AG04450 (cell line): ENCODE measurements around the gene PHOSPHO2. TPM values are rescaled to one million over a fixed set of nuclear protein-coding genes. Genes with fewer than 3 reads are reported as not detected.

Experiments used
- CTCF ChIA-PET: fragments of 300-600, 350-600 bp; formaldehyde crosslinking; extraction: SDS; loops from one replicate; lab custom pipeline; 2022; ENCODE audit warnings: antibody characterized with exemption, inconsistent platforms; lab: Charles Lee
- POLR2A ChIA-PET: fragments of 350-600 bp; formaldehyde crosslinking; extraction: SDS; loops from one replicate; lab custom pipeline; 2021; ENCODE audit warnings: antibody characterized with exemption, inconsistent platforms; lab: Yijun Ruan, JAX
- DNase-seq: peaks from one replicate; pipeline ENCODE4 v3.0.0-alpha.2; 2011; ENCODE audit warnings: low read depth, low spot score
- H3K27ac ChIP-seq: one replicate; pipeline ENCODE4 v1.5.1; 2012; ENCODE audit warnings: low read depth, low read length, control low read depth
- H3K27me3 ChIP-seq: one replicate; pipeline ENCODE4 v1.6.0; 2012; ENCODE audit warnings: low read length; ENCODE audit not compliant: control insufficient read depth, insufficient read depth
- H3K4me3 ChIP-seq: 2 replicates; pipeline ENCODE4 v1.5.1; 2011; ENCODE audit warnings: mild to moderate bottlenecking, low read depth, low read length, control low read depth
- H3K9me3 ChIP-seq: 2 replicates; pipeline ENCODE4 v1.5.1; 2012; ENCODE audit warnings: low read length; ENCODE audit not compliant: control insufficient read depth, insufficient read depth
- polyA plus RNA-seq: library from polyadenylated mRNA; depleted of rRNA; stranded (reverse); fragments of >200 nt; gene quantifications from 2 replicates; pipeline ENCODE4 v1.2.3, GENCODE V29; 2011
- TF ChIP-seq, protein P1 (sequence below): IDR thresholded peaks from 2 replicates; pipeline ENCODE4 v1.5.1; 2011; ENCODE audit warnings: low read depth, low read length, control low read depth, inconsistent platforms

PHOSPHO2 gene
- polyA plus RNA-seq, 1 experiment: 1.9 TPM

DNA sequence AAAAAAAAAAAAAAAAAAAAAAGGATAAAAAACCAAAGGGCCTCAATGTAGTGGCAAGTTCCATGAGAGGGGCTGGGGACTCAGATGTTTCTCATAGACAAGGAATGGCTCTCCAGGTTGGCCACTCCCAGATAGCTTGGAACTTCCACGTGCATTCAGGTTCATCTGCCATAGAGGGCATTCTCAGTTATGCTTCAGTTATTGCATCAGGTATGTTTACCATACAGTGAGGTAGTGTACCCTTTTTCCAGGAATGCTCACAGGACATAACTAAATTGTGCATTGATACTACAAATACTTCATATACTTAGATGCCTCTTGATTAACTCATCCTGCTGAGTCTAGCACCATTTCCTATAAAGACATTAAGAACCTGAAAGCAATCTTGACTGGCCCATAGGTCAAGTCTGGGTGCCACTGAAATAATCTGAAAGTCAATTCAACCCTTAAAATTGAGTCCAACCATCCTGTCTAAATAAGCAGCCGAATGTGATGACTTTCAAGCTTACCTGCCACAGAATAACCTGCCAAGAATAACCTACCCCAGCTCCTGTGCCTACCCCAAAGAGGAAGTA is 24.7 kb downstream of the PHOSPHO2 start:
- H3K9me3 ChIP-seq: no peaks in the 10 kb centered on the region
- no peaks in the 10 kb centered on the region for H3K27me3 ChIP-seq
- no peak for DNase-seq
- TF ChIP-seq, protein P1, sequence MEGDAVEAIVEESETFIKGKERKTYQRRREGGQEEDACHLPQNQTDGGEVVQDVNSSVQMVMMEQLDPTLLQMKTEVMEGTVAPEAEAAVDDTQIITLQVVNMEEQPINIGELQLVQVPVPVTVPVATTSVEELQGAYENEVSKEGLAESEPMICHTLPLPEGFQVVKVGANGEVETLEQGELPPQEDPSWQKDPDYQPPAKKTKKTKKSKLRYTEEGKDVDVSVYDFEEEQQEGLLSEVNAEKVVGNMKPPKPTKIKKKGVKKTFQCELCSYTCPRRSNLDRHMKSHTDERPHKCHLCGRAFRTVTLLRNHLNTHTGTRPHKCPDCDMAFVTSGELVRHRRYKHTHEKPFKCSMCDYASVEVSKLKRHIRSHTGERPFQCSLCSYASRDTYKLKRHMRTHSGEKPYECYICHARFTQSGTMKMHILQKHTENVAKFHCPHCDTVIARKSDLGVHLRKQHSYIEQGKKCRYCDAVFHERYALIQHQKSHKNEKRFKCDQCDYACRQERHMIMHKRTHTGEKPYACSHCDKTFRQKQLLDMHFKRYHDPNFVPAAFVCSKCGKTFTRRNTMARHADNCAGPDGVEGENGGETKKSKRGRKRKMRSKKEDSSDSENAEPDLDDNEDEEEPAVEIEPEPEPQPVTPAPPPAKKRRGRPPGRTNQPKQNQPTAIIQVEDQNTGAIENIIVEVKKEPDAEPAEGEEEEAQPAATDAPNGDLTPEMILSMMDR: no peak
- no peak overlapping the region for H3K27ac ChIP-seq
- CTCF ChIA-PET: no interaction called here
- POLR2A ChIA-PET: no interaction called here
- H3K4me3 ChIP-seq: no peak overlapping the region

DNA sequence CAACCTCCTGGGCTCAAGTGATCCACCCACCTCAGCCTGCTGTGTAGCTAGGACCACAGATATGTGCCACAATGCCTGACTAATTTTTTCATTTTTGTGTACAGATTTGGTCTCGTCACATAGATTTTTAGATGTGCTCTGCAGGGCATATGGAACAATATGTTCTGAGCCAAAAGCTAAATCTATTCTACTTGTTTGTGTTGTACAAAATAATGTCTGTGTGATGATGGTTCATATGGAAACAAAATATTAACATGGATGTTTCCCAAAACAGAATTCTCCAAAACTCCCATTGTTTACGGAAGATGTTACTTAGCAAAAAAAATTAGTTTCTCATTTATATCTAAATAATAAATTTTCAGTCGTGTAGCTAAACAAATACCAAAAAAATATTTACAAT is 26.7 kb downstream of the PHOSPHO2 start:
- H3K4me3 ChIP-seq: no peak overlapping the region
- no peaks in the 10 kb centered on the region for H3K27me3 ChIP-seq
- TF ChIP-seq, protein P1: no peak
- H3K9me3 ChIP-seq: no peaks in the 10 kb centered on the region
- POLR2A ChIA-PET: no interaction called here
- CTCF ChIA-PET: no interaction called here
- H3K27ac ChIP-seq: no peak overlapping the region
- no peak for DNase-seq

DNA sequence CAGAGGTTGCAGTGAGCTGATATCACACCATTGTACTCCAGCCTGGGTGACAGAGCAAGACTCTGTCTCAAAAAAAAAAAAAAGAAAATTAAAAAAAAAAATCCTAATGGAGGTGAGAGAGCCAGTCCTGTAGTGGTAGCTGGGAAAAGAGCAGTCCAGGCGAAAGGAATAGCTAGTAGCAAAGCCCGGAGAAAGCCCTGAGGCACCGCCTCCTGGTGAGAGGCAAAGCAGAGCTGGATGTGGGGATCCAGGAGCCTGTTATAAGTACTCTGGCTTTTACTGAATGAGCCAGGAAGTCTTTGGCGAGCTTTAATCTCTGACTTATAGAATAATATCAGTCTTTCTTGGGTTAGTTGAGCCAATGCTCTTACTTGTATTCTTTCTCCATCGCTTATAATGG is 32.8 kb downstream of the PHOSPHO2 start:
- ChIA-PET CTCF (no interaction called here), POLR2A (no interaction called here)
- TF ChIP-seq, protein P1: no peak
- Histone ChIP-seq H3K4me3 (no peak overlapping the region), H3K27ac (no peak overlapping the region), H3K9me3 (no peaks in the 10 kb centered on the region), H3K27me3 (peaks cover 1% of the 10 kb centered on the region)
- DNase-seq: no peak

GRCh38 chr2:169729274-169729605 is 35.0 kb downstream of the PHOSPHO2 start:
- POLR2A ChIA-PET: no interaction called here
- Histone ChIP-seq H3K27me3 (peaks cover 7% of the 10 kb centered on the region), H3K9me3 (no peaks in the 10 kb centered on the region), H3K4me3 (no peak overlapping the region), H3K27ac (no peak overlapping the region)
- CTCF ChIA-PET: no interaction called here
- DNase-seq: no peak
- TF ChIP-seq, protein P1: no peak

DNA sequence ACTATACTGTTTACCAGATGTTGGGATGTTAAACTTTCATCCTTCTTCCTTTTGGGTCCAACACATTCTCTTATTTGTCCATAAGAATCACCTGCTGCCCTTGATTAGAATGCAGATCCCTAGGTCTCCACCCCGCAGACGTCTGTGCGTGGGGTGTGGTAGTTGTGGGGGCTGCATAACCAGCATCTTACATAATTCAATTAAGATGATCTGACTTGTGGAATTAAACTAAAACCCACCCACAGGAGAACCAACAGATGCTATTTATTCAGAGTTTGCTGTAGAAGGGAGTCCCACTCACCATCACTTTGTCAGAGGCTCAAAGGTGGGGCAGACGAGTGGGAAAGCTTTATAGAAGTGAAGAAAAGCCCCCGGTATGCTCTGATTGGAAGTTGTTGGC is 37.8 kb downstream of the PHOSPHO2 start:
- TF ChIP-seq, protein P1: no peak
- DNase-seq: no peak
- POLR2A ChIA-PET: no interaction called here
- Histone ChIP-seq H3K4me3 (no peak overlapping the region), H3K27me3 (peaks cover 7% of the 10 kb centered on the region), H3K27ac (no peak overlapping the region), H3K9me3 (no peaks in the 10 kb centered on the region)
- CTCF ChIA-PET: no interaction called here
